Measurements from ENCODE around the gene NLGN1. TPM values are rescaled to one million over a fixed set of nuclear protein-coding genes. Genes with fewer than 3 reads are reported as not detected.

Gene NLGN1
- total RNA-seq, 1 experiment from 2014 or later: 0.85 TPM

DNA sequence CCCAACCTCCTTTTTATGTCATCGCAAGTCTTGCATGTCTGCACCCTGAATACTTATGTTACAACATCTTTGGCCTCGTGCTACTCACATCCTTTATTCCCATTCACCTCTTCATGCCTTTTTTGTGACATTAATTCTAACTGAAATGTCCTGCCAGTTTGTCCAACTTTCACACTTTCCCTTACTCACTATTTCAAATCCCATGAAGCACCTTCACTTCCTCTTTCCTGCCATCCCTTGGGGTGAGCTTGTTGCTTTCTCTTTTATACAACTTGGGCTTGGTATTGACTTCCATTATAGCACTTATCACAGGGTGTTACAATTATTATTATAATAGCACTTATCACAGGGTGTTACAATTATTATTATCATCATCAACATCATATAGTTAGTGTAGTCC lies 496.3 kb downstream of the NLGN1 start:
- POLR2A ChIA-PET: no interaction called here
- no TSS peak for BruUV-seq (replicated peaks)
- H3K9me3 ChIP-seq (ENCODE audit: control insufficient read depth, insufficient read depth, low read depth, low read length): no peaks in the 10 kb centered on the region
- no peak for DNase-seq (ENCODE audit: low read depth, low spot score)
- no peak overlapping the region for H3K4me3 ChIP-seq (ENCODE audit: low read depth in 2 of 2, low read length in 2 of 2)
- in situ Hi-C loops (cut with HindIII; ENCODE audit: low pct_unique_long_range_greater_than_20kb, low sequenced_read_pairs) (no loop called here), intact Hi-C loops (cut with micrococcal nuclease; ENCODE audit: unreplicated experiment) (no loop called here)
- H3K36me3 ChIP-seq (ENCODE audit: control insufficient read depth, insufficient read depth, low read length): no peaks in the 10 kb centered on the region
- no peak overlapping the region for H3K27ac ChIP-seq (ENCODE audit: low read length)
- no peak for TF ChIP-seq SIN3A (IDR thresholded peaks at IDR 0.05; ENCODE audit: borderline replicate concordance, insufficient read depth, low read depth, low read length)
- TF ChIP-seq TCF7L2 (IDR thresholded peaks at IDR 0.05; ENCODE audit: low read depth, low read length): no peak
- no peak for TF ChIP-seq CTCF (IDR thresholded peaks at IDR 0.05)
- no peak for TF ChIP-seq REST (IDR thresholded peaks at IDR 0.05; ENCODE audit: insufficient read depth in 1 of 2, low read depth in 2 of 2, low read length in 1 of 2)
- TF ChIP-seq POLR2AphosphoS5 (IDR thresholded peaks at IDR 0.05; ENCODE audit: low read depth, low read length): no peak
- CTCF ChIA-PET: no interaction called here
- no peaks in the 10 kb centered on the region for H3K27me3 ChIP-seq (ENCODE audit: control insufficient read depth, insufficient read depth, low read length)
- no peaks in the 10 kb centered on the region for H3K4me1 ChIP-seq (ENCODE audit: control insufficient read depth, insufficient read depth, low read length)
- no peak for ATAC-seq

DNA sequence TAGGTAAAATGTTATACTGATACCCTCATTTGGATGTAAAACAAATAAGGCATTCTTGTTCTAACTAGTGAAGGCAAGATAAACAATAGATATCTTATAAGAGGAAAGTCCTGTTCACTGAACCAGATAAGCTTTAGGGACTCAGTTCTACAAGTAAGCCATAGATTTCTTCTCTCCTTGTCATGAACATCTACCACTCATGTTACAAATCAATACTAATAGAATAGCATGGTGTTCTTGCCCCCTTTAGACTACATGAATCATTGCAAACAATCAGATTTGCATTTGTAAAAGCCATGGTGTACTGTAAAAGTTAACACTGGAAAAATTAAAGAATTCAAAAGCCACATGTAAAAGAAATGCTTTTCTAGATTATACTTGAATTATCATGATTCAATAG lies 500.1 kb downstream of the NLGN1 start:
- DNase-seq (ENCODE audit: low read depth, low spot score): no peak
- in situ Hi-C loops (cut with HindIII; ENCODE audit: low pct_unique_long_range_greater_than_20kb, low sequenced_read_pairs): no loop called here

More for the DNA sequence above, 500.1 kb downstream of the NLGN1 start:
- no peaks in the 10 kb centered on the region for H3K4me1 ChIP-seq (ENCODE audit: control insufficient read depth, insufficient read depth, low read length)
- ChIA-PET CTCF (no interaction called here), POLR2A (no interaction called here)
- no peak overlapping the region for H3K27ac ChIP-seq (ENCODE audit: low read length)
- TF ChIP-seq REST (IDR thresholded peaks at IDR 0.05; ENCODE audit: insufficient read depth in 1 of 2, low read depth in 2 of 2, low read length in 1 of 2) (no peak), TCF7L2 (IDR thresholded peaks at IDR 0.05; ENCODE audit: low read depth, low read length) (no peak), CTCF (IDR thresholded peaks at IDR 0.05) (no peak)
- intact Hi-C loops (cut with micrococcal nuclease; ENCODE audit: unreplicated experiment): no loop called here
- no peak overlapping the region for H3K4me3 ChIP-seq (ENCODE audit: low read depth in 2 of 2, low read length in 2 of 2)
- no peaks in the 10 kb centered on the region for H3K9me3 ChIP-seq (ENCODE audit: control insufficient read depth, insufficient read depth, low read depth, low read length)
- BruUV-seq (replicated peaks): no TSS peak
- no peak for ATAC-seq
- no peaks in the 10 kb centered on the region for H3K27me3 ChIP-seq (ENCODE audit: control insufficient read depth, insufficient read depth, low read length)
- no peaks in the 10 kb centered on the region for H3K36me3 ChIP-seq (ENCODE audit: control insufficient read depth, insufficient read depth, low read length)

Data from Panc1 (cell line).